GM21529 (cell line): ENCODE data around the gene URI1.

Experiments used
- ATAC-seq: cut with Tn5 transposase; IDR thresholded peaks from one replicate; pipeline ENCODE4 v1.9.1; 2021; ENCODE audit not compliant: unreplicated experiment

The URI1 gene

DNA sequence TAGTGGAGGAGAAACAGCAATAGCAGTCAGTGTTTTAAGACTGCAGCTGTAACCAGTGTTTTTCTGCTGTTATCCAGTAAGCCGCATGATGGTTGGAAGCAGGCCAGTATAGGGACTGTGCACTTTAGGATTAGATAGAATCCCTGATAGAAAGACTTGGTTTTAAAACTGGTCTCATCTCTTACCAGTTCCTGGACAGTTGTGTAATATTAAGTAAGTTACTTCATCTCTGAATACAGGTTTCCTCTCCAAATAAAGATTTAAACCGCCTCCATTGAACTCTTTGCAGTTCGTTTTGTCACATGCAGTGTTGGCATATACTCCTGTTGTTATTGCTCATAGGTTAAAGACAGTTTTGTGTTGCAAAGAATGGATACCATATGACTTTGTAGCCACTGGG, 25.6 kb downstream of the URI1 start:
- no peak for ATAC-seq

DNA sequence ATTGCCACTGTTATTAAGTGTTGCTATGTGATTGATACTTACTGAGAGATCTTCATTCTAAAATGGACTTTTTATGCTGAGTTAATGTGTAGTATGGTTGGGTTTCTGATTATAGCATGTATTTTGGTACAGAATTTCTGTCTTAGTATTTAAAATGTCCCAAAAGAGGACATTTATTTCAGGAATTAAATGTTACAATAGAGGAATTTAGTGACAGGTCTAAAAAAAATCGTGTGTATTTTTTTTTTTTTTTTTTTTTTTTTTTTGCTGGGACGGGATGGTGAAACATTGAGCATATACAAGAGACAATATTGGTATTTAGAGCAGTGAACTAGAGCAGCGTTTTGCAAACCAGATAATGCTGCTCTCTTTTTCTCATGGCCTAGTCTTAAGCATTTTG, 27.9 kb downstream of the URI1 start:
- ATAC-seq: no peak

- no peak for ATAC-seq
These were observed 29.0 kb downstream of the URI1 start for GRCh38 chr19:29971002-29971401.

DNA sequence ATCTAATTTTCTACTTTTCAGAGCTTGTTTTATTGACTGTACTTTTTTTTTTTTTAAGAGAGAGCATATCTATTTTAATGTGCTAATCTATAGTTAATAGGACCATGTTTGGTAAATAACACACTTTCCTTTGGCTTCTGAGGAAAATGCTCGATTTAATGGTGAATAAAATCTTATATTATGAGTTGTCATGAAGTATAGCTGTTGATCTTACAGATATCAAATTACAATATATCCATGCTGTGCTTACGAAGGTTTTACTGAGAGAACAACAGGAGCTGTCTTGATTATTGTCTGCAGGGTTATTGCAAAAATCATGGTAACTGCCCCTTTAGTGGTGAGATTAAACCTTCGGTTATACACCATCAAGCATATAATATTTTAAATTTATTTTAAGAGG, 29.6 kb downstream of the URI1 start:
- no peak for ATAC-seq

- ATAC-seq: no peak
These were observed 32.7 kb downstream of the URI1 start for GRCh38 chr19:29974701-29975100.

- no peak for ATAC-seq
These were observed 34.3 kb downstream of the URI1 start for GRCh38 chr19:29976151-29976943.

DNA sequence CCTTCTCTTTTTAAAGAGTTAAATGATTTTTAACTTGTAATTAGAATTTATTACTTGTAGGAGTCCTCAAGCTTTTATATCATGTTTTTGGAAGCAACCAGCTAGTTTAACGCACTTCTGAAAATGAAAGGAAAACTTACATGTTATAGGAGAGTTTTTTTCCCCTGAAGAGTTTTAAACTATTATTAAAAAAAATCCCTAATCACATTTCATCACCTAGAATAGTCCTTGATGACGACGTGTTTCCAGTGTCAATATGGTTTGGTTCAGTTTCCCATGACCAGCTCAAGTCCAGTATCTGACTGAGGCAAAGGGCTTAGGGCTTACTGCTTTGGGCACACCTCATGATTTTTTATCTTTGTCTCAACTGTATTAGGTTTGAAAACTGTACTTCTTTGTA, 36.0 kb downstream of the URI1 start:
- ATAC-seq: no peak

DNA sequence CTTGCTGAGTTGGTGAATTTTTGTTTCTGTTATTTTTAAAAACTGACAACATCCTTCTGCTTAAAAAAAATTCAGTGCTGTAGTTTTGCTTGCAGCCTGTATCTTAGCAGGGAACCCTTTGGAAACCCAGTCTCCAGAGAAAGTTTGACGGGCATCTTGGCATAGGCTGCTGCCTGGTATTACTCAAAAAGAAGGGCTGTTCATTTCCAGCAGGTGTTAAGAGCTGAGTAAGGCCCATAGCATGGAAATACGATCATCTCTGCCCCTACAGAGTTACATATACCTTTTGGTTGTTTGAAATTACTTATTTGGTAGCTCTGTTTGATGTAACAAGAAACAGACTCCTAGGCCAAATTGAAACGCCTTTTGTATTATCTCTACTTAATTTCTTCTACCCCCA, 41.5 kb downstream of the URI1 start:
- ATAC-seq: no peak

DNA sequence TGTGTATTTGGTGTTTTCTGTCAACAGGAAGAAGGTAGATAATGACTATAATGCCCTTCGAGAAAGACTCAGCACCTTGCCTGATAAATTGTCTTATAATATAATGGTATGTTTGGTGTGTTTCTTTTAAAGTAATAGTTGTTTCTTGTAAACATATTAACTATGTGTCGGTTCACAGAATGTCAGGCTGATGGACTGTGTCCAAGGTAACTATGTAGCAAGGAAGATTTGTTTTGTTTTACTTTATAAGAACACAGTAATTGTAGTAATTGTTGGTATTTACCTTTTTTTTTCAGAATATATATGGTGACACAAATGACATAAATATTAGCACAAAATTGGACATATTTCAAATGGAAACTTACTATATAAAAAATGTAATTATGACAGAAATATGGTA, 43.2 kb downstream of the URI1 start:
- ATAC-seq: no peak

GRCh38 chr19:29988351-29988750, 46.3 kb downstream of the URI1 start:
- no peak for ATAC-seq

DNA sequence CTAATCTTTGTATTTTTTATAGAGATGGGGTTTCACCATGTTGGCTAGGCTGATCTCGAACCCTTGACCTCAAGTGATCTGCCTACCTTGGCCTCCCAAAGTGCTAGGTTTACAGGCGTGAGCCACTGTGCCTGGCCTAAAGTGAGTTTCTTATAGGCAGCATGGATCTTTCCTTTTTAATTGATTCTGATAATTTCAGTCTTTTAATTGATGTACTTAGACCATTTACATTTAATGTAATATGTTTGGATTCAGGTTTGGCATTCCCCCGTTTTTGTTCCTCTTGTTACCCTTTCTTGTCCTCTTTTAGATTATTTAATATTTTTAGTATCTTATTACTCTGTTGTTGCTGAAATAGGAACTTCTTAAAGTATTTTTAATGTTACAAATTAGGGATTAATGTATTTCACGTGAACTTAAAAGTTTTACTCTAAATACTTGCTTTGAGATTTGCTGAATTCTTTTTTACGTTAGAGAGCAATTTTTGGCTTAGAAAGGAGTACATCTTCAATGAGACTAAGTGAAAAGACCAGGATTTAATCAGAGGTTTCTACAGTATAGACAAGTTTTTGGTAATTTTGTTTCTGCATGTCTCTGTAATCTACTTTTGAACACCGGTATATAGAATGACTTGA, 50.3 kb downstream of the URI1 start:
- no peak for ATAC-seq

DNA sequence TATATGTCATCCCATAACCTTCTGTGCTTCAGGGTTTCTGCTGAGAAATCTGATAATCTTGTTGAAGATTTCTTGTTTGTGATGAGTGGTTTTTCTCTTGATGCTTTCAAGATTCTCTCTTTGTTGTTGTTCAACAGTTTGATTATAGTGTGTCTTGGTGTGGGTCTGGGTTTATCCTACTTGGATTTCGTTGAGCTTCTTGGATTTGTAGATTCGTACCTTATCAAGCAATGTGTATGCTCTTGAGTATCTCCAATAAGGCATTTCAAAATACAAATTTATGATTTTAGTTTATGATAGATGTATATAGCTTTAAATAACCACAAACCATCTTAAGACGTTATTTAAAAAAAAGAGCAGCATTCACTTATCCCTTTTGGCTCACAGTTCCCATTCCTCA, 57.5 kb downstream of the URI1 start:
- no peak for ATAC-seq

GRCh38 chr19:30000862-30001261, 58.8 kb downstream of the URI1 start:
- no peak for ATAC-seq

GRCh38 chr19:30001301-30001700, 59.3 kb downstream of the URI1 start:
- no peak for ATAC-seq

- no peak for ATAC-seq
These were observed 59.8 kb downstream of the URI1 start for GRCh38 chr19:30001791-30002190.

DNA sequence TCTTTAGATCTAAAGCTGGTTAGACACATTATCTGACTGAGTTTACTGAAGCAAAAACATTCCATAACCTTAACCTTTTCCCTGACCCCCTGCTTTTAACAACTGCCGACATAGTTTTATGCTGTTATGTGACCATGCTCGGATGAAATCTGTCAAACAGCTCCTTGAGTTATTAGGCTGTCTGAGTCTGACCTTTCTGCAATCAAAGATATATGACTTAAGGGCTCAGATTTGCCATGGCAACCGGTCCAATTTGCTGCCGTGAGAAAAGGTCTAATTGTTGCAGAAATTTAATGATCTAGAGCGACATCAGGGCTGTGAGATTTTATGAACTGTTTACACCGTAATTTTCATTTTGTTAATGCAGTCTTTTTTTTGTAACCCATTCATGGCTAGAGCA, 61.8 kb downstream of the URI1 start:
- ATAC-seq: no peak

- ATAC-seq: no peak
These were observed 62.4 kb downstream of the URI1 start for GRCh38 chr19:30004403-30004802.

DNA sequence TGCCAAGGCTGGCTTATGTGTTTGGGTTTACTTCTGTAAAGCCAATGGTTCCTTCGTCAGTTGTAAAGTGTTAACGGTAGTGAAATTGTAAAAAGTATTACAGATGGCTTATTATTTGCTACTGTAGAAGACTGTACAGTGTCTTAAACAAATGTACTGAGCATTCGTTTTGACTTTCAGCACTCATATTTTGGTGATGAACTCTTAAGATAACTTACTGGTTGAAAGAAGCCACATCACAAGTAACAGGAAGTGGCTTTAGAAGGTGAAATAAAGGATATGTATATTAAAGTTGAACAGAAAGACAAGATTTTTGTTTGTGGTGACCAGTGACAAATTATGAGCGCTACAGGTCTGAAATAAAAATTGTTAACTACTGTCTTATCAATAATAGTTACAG, 64.2 kb downstream of the URI1 start:
- ATAC-seq: no peak

DNA sequence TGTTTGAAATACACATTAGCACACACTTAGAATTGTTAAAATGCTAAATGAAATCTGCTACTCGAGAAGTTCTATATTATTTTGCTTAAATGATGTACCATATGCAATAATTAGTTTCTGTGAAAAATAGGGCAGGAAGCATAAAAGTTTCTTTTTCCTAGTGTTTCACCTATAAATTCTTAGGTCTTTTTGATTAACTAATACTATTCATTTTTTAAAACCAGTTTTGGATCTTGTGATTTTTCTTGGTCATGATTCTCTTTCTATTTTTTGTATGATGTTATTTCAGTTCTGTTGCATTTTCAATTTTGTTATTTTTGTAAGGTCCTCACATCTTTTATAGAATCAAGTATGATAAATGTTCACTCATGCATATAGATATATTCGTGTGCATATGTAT, 66.1 kb downstream of the URI1 start:
- no peak for ATAC-seq

DNA sequence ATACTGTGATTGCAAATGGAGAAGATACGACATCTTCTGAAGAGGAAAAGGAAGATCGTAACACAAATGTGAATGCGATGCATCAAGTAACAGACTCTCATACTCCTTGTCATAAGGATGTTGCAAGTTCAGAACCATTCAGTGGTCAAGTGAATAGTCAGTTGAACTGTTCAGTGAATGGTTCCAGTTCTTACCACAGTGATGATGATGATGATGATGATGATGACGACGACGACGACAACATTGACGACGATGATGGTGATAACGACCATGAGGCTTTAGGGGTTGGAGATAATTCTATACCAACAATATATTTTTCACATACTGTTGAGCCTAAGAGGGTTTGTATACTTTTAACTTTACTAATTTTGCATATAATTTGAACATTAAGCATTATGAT, 67.0 kb downstream of the URI1 start:
- ATAC-seq: no peak

DNA sequence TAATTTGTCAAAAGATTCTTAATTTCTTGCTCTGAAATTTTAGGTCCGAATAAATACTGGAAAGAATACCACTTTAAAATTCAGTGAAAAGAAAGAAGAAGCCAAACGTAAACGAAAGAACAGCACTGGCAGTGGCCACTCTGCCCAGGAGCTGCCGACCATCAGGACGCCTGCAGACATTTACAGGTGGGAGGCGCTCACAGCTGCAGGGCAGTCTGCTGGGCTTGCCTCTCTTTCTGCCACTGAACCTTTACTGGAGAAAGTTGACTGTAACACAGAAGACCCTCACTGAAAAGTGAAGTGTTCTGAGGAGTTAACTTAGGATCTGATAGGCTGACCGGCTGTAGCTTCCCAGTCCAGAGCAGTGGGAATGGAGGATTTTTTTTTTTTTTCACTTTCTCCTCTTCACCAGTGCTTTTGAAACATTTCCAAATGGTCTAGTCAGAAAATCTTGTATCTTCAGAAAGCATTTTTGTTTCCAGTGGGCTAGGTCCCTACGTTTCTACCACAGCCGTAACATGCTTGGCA, 69.1 kb downstream of the URI1 start:
- ATAC-seq: no peak

DNA sequence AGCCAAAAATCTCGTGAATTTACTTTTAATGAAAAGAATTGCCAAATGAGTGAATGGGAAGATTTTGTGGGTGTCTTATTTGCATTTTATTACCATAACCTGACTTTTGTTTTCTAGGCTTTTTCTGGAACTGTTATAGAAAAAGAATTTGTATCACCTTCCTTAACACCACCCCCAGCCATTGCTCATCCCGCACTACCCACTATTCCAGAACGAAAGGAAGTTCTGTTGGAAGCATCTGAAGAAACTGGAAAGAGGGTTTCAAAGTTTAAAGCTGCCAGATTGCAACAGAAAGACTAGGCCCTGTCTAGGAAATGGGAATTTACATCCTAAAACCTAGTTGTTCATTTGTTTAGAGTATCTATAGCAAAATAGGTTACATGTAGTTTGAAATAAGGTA, 72.7 kb downstream of the URI1 start:
- ATAC-seq: no peak

DNA sequence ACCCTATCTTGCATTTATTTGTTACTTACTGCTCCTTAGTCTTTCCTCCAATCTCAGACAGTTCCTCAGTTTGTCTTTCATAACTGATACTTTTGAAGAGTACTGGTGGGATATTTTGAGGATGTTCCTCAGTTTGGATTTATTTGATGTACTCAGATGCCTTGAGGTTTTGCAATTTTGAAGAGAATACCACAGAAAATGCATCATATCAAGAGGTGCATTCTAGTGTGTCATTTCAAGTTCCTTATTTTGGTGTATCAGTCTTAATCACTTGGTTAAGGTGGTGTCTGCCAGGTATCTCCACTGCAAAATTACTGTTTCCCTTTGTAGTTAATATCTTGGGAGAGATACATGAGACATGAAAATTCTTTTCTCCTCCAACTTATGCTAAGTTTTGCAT, 75.1 kb downstream of the URI1 start:
- ATAC-seq: peak; percentile 61
